ENCODE measurements around the gene DES. TPM values are rescaled to one million over a fixed set of nuclear protein-coding genes. Genes with fewer than 3 reads are reported as not detected.

Gene DES
- total and polyA plus RNA-seq, 2 donors (not counting 1 experiment from before 2014, with no cell fraction given) = not detected

GRCh38 chr2:219384083-219384713 lies 34.0 kb upstream of the DES start:
- H3K9me3 ChIP-seq (ENCODE audit: control extremely low read depth in 1 of 3, control insufficient read depth in 2 of 3, insufficient read depth in 1 of 3, low read length in 2 of 3) = no peaks in the 10 kb centered on the region
- H3K4me1 Mint-ChIP-seq = peaks cover 13% of the 10 kb centered on the region
- H3K4me3 ChIP-seq (ENCODE audit: control extremely low read depth in 1 of 5, extremely low read depth in 1 of 5, insufficient read depth in 1 of 5, low read depth in 2 of 5, low read length in 4 of 5) = no peak overlapping the region
- no peak for ATAC-seq (ENCODE audit: low read depth)
- H4K20me1 ChIP-seq (ENCODE audit: control insufficient read depth, insufficient read depth, low read length, poor library complexity, severe bottlenecking) = no peaks in the 10 kb centered on the region
- peaks cover 15 to 18% of the 10 kb centered on the region in 2 donors for H3K4me1 ChIP-seq (ENCODE audit: control insufficient read depth in 2 of 2, insufficient read depth in 2 of 2, low read length in 2 of 2)
- TF ChIP-seq CTCF (IDR thresholded peaks at IDR 0.05) (no peak), EZH2 (IDR thresholded peaks at IDR 0.05; ENCODE audit: borderline replicate concordance, insufficient read depth, low read depth, low read length, poor library complexity, severe bottlenecking) (no peak)
- ChIA-PET CTCF (no interaction called here), POLR2A (no interaction called here)
- H3K9ac ChIP-seq (ENCODE audit: low read length) = no peak overlapping the region
- no peak overlapping the region for H2AFZ ChIP-seq (ENCODE audit: insufficient read depth, low read depth, low read length, poor library complexity, severe bottlenecking)
- no peaks in the 10 kb centered on the region for H3K9me3 Mint-ChIP-seq (ENCODE audit: insufficient read depth)
- intact Hi-C loops (cut with micrococcal nuclease) = no loop called here
- no peak overlapping the region for H3K27ac Mint-ChIP-seq
- no peak for DNase-seq
- 93% methylated on average over 10 of the region's 15 CpGs for WGBS (ENCODE audit: insufficient coverage)
- no peaks in the 10 kb centered on the region for H3K27me3 Mint-ChIP-seq
- H3K27ac ChIP-seq (ENCODE audit: low read length in 2 of 2) = no peak overlapping the region
- H3K36me3 ChIP-seq (replicated peaks in 1 of 2; ENCODE audit: control extremely low read depth in 1 of 2, control insufficient read depth in 1 of 2, extremely low read depth in 1 of 2, insufficient read depth in 2 of 2, low read length in 1 of 2) = peaks cover 0 to 57% of the 10 kb centered on the region in 2 experiments
- no peaks in the 10 kb centered on the region for H3K27me3 ChIP-seq (replicated peaks in 1 of 4; ENCODE audit: control extremely low read depth in 1 of 4, control insufficient read depth in 3 of 4, insufficient read depth in 4 of 4, low read length in 3 of 4)
- H3K4me3 Mint-ChIP-seq = no peak overlapping the region
- peaks cover 19% of the 10 kb centered on the region for H3K79me2 ChIP-seq (ENCODE audit: control insufficient read depth, insufficient read depth, low read length)
- H3K4me2 ChIP-seq (replicated peaks; ENCODE audit: low read depth, low read length, poor library complexity, severe bottlenecking) = no peak overlapping the region

GRCh38 chr2:219384859-219385258 lies 33.3 kb upstream of the DES start:
- DNase-seq = no peak
- no peak overlapping the region for H3K4me2 ChIP-seq (replicated peaks; ENCODE audit: low read depth, low read length, poor library complexity, severe bottlenecking)
- TF ChIP-seq CTCF (IDR thresholded peaks at IDR 0.05) = no peak
- no peak for TF ChIP-seq EZH2 (IDR thresholded peaks at IDR 0.05; ENCODE audit: borderline replicate concordance, insufficient read depth, low read depth, low read length, poor library complexity, severe bottlenecking)
- peaks cover 19% of the 10 kb centered on the region for H3K79me2 ChIP-seq (ENCODE audit: control insufficient read depth, insufficient read depth, low read length)
- WGBS (ENCODE audit: insufficient coverage) = 100% methylated on average over 2 of the region's 2 CpGs
- H3K9me3 ChIP-seq (ENCODE audit: control extremely low read depth in 1 of 3, control insufficient read depth in 2 of 3, insufficient read depth in 1 of 3, low read length in 2 of 3) = no peaks in the 10 kb centered on the region
- H2AFZ ChIP-seq (ENCODE audit: insufficient read depth, low read depth, low read length, poor library complexity, severe bottlenecking) = no peak overlapping the region
- ChIA-PET POLR2A (no interaction called here), CTCF (no interaction called here)
- H3K27ac ChIP-seq (ENCODE audit: low read length in 2 of 2) = no peak overlapping the region
- H3K4me1 ChIP-seq (ENCODE audit: control insufficient read depth in 2 of 2, insufficient read depth in 2 of 2, low read length in 2 of 2) = peaks cover 15 to 18% of the 10 kb centered on the region in 2 donors
- Mint-ChIP-seq H3K4me3 (peak overlapping the region; percentile 27), H3K27me3 (no peaks in the 10 kb centered on the region), H3K27ac (no peak overlapping the region), H3K4me1 (peaks cover 13% of the 10 kb centered on the region), H3K9me3 (ENCODE audit: insufficient read depth) (no peaks in the 10 kb centered on the region)
- no peaks in the 10 kb centered on the region for H3K27me3 ChIP-seq (replicated peaks in 1 of 4; ENCODE audit: control extremely low read depth in 1 of 4, control insufficient read depth in 3 of 4, insufficient read depth in 4 of 4, low read length in 3 of 4)
- no peak for ATAC-seq (ENCODE audit: low read depth)
- no peak overlapping the region for H3K9ac ChIP-seq (ENCODE audit: low read length)
- no peak overlapping the region for H3K4me3 ChIP-seq (ENCODE audit: control extremely low read depth in 1 of 5, extremely low read depth in 1 of 5, insufficient read depth in 1 of 5, low read depth in 2 of 5, low read length in 4 of 5)
- intact Hi-C loops (cut with micrococcal nuclease) = loop anchor here (5.0 kb wide), 4 partner anchors 88 to 1168 kb away; partner anchors contain the start of genes ARPC2 and CTDSP1
- peaks cover 0 to 57% of the 10 kb centered on the region in 2 experiments for H3K36me3 ChIP-seq (replicated peaks in 1 of 2; ENCODE audit: control extremely low read depth in 1 of 2, control insufficient read depth in 1 of 2, extremely low read depth in 1 of 2, insufficient read depth in 2 of 2, low read length in 1 of 2)
- no peaks in the 10 kb centered on the region for H4K20me1 ChIP-seq (ENCODE audit: control insufficient read depth, insufficient read depth, low read length, poor library complexity, severe bottlenecking)
